SU-DHL-6 (cell line): Measurements from ENCODE around the gene GZMB.

Source experiments
- H2AFZ ChIP-seq: fragments of 200-600 bp; sonication (generic); 2 replicates; pipeline ENCODE4 v1.6.1; 2014; ENCODE audit warnings: low read depth, mild to moderate bottlenecking, moderate library complexity, mixed read lengths, antibody characterized with exemption, low read length; ENCODE audit not compliant: severe bottlenecking
- H3F3A ChIP-seq: fragments of 200-600 bp; shearing (Covaris generic); 2 replicates; pipeline ENCODE4 v1.6.0; 2016; ENCODE audit warnings: antibody characterized with exemption, mild to moderate bottlenecking; ENCODE audit not compliant: insufficient read depth
- H3K27ac ChIP-seq: fragments of 200-600 bp; sonication (generic); 2 replicates; pipeline ENCODE4 v1.5.1; 2016; ENCODE audit warnings: low read depth, mild to moderate bottlenecking, low read length, moderate library complexity, mixed read lengths
- H3K27me3 ChIP-seq: fragments of 200-600 bp; sonication (generic), shearing (Covaris generic); 2 replicates; pipeline ENCODE4 v1.6.0; 2014; ENCODE audit warnings: mild to moderate bottlenecking, low read length
- H3K36me3 ChIP-seq: fragments of 200-600 bp; sonication (generic); 2 replicates; pipeline ENCODE4 v1.6.1; 2014; ENCODE audit warnings: mild to moderate bottlenecking, low read length, mixed read lengths
- H3K4me2 ChIP-seq: fragments of 300-600, 200-600 bp; shearing (Covaris generic), sonication (generic); 2 replicates; pipeline ENCODE4 v1.6.0; 2014; ENCODE audit warnings: low read length, low read depth, mild to moderate bottlenecking; ENCODE audit not compliant: poor library complexity, severe bottlenecking
- H3K4me3 ChIP-seq: fragments of 200-600 bp; sonication (generic); 2 replicates; pipeline ENCODE4 v1.5.1; 2014; ENCODE audit warnings: antibody characterized with exemption, low read length, mild to moderate bottlenecking, mixed read lengths; ENCODE audit not compliant: insufficient read depth, poor library complexity, severe bottlenecking
- H3K79me2 ChIP-seq: fragments of 200-600 bp; sonication (generic); 2 replicates; pipeline ENCODE4 v1.6.1; 2014; ENCODE audit warnings: mild to moderate bottlenecking, low read length, moderate library complexity; ENCODE audit not compliant: insufficient read depth
- H3K9ac ChIP-seq: fragments of 200-600 bp; sonication (generic); 2 replicates; pipeline ENCODE4 v1.7.0; 2014; ENCODE audit warnings: mild to moderate bottlenecking, low read length
- H3K9me2 ChIP-seq: fragments of 200-600 bp; sonication (generic); replicated peaks from 2 replicates; pipeline ENCODE4 v1.6.1; 2014; ENCODE audit warnings: low read length; ENCODE audit not compliant: insufficient read depth
- H3K9me3 ChIP-seq: fragments of 200-600 bp; sonication (generic); 2 replicates; pipeline ENCODE4 v1.6.1; 2014; ENCODE audit warnings: low read length, mixed read lengths; ENCODE audit not compliant: insufficient read depth
- H4K20me1 ChIP-seq: fragments of 200-600 bp; sonication (generic); 2 replicates; pipeline ENCODE4 v1.6.1; 2014; ENCODE audit warnings: low read depth, mild to moderate bottlenecking, antibody characterized with exemption, low read length, moderate library complexity, mixed read lengths
- EZH2phosphoT487 ChIP-seq: fragments of 200-600 bp; sonication (generic), shearing (Covaris generic); conservative IDR thresholded peaks from 2 replicates; pipeline ENCODE4 v1.6.1; 2018; ENCODE audit warnings: mild to moderate bottlenecking, antibody characterized with exemption, low read length, moderate library complexity, mixed read lengths
- TF ChIP-seq, protein P1 (sequence below): fragments of 200-600 bp; sonication (generic); IDR thresholded peaks from one replicate; pipeline ENCODE4 v1.5.1; 2017; ENCODE audit warnings: antibody characterized with exemption, mild to moderate bottlenecking, low read length, moderate library complexity; ENCODE audit not compliant: insufficient read depth, poor library complexity, severe bottlenecking

The GZMB gene

DNA sequence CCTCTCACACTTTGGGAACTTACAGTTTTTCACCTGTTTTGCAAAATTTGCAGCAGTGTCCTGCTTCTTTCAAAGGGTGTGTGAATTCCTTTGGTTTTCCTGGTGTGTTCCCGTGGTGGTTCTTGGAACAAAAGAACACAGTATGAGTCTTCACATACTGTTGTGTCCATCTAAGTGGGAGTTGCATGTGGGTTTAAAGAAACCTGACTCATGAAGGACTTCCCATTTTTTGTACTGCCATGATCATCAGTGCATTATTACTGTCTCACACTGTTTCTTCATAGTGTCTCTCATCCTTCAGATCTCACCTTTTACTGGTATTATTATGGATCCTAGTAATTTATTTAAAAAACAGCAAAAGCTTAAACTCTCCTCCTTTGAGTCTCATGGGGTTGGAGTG lies 20.7 kb downstream of the GZMB start:
- H2AFZ ChIP-seq = no peak overlapping the region
- H3K79me2 ChIP-seq = no peaks in the 10 kb centered on the region
- no peak overlapping the region for H3K4me2 ChIP-seq
- no peaks in the 10 kb centered on the region for H3K27me3 ChIP-seq
- no peak overlapping the region for H3K4me3 ChIP-seq
- no peaks in the 10 kb centered on the region for H3F3A ChIP-seq
- no peaks in the 10 kb centered on the region for H4K20me1 ChIP-seq
- no peak overlapping the region for H3K27ac ChIP-seq
- no peak overlapping the region for H3K9ac ChIP-seq
- H3K9me3 ChIP-seq = no peaks in the 10 kb centered on the region
- no peaks in the 10 kb centered on the region for H3K9me2 ChIP-seq
- no peak for TF ChIP-seq EZH2phosphoT487
- TF ChIP-seq, protein P1, sequence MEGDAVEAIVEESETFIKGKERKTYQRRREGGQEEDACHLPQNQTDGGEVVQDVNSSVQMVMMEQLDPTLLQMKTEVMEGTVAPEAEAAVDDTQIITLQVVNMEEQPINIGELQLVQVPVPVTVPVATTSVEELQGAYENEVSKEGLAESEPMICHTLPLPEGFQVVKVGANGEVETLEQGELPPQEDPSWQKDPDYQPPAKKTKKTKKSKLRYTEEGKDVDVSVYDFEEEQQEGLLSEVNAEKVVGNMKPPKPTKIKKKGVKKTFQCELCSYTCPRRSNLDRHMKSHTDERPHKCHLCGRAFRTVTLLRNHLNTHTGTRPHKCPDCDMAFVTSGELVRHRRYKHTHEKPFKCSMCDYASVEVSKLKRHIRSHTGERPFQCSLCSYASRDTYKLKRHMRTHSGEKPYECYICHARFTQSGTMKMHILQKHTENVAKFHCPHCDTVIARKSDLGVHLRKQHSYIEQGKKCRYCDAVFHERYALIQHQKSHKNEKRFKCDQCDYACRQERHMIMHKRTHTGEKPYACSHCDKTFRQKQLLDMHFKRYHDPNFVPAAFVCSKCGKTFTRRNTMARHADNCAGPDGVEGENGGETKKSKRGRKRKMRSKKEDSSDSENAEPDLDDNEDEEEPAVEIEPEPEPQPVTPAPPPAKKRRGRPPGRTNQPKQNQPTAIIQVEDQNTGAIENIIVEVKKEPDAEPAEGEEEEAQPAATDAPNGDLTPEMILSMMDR = no peak
- H3K36me3 ChIP-seq = no peaks in the 10 kb centered on the region

GRCh38 chr14:24612196-24612595 lies 21.8 kb downstream of the GZMB start:
- no peaks in the 10 kb centered on the region for H3K36me3 ChIP-seq
- no peaks in the 10 kb centered on the region for H3K79me2 ChIP-seq
- no peaks in the 10 kb centered on the region for H3K9me3 ChIP-seq
- TF ChIP-seq, protein P1 = no peak
- TF ChIP-seq EZH2phosphoT487 = no peak
- H3K9me2 ChIP-seq = no peaks in the 10 kb centered on the region
- H3F3A ChIP-seq = no peaks in the 10 kb centered on the region
- H3K4me3 ChIP-seq = no peak overlapping the region
- no peak overlapping the region for H3K9ac ChIP-seq
- no peaks in the 10 kb centered on the region for H3K27me3 ChIP-seq
- H3K4me2 ChIP-seq = no peak overlapping the region
- no peak overlapping the region for H2AFZ ChIP-seq
- H4K20me1 ChIP-seq = no peaks in the 10 kb centered on the region
- H3K27ac ChIP-seq = no peak overlapping the region

- H4K20me1 ChIP-seq = no peaks in the 10 kb centered on the region
- no peak within 1 kb of the TSS for H3K4me2 ChIP-seq
- no peak within 1 kb of the TSS for H3K9ac ChIP-seq
- no peaks in the 10 kb centered on the region for H3K79me2 ChIP-seq
- no peak within 1 kb of the TSS for H3K4me3 ChIP-seq
- H3K36me3 ChIP-seq = no peaks in the 10 kb centered on the region
- no peaks in the 10 kb centered on the region for H3F3A ChIP-seq
- no peaks in the 10 kb centered on the region for H3K9me2 ChIP-seq
- H3K27ac ChIP-seq = no peak within 1 kb of the TSS
- H2AFZ ChIP-seq = no peak within 1 kb of the TSS
- no peaks in the 10 kb centered on the region for H3K27me3 ChIP-seq
- TF ChIP-seq, protein P1 = no peak
- no peak for TF ChIP-seq EZH2phosphoT487
- no peaks in the 10 kb centered on the region for H3K9me3 ChIP-seq
Observed at GRCh38 chr14:24609655-24610344, 24.2 kb downstream of the GZMB start, which contains the start of gene GZMH. TSS of gene GZMH (minus strand) at chr14:24609685. CDS start at chr14:24609613, 72 bp downstream.
